Mucosa of rectum (tissue), 2 donors: ENCODE results near the gene MAP7.
"Not testable (repeated sequence)": the region's sequence is repeated elsewhere in the genome, so short reads cannot be mapped to it uniquely, and the experiment has no call there.

Experiments
- H3K27ac ChIP-seq, 2 donors: one replicate each; pipeline ENCODE4 v1.7.0; 2013; ENCODE audit warnings: inconsistent platforms in 2 of 2, low read depth in 2 of 2, low read length in 2 of 2
- H3K27me3 ChIP-seq, 2 donors: one replicate each; pipeline ENCODE4 v1.7.0; 2013; ENCODE audit warnings: low read length in 2 of 2; ENCODE audit not compliant: control insufficient read depth in 2 of 2, insufficient read depth in 2 of 2
- H3K36me3 ChIP-seq, 2 donors: one replicate each; pipeline ENCODE4 v1.7.0; 2013; ENCODE audit warnings: low read length in 2 of 2; ENCODE audit not compliant: control insufficient read depth in 2 of 2, insufficient read depth in 2 of 2
- H3K4me1 ChIP-seq, 2 donors: one replicate each; pipeline ENCODE4 v1.7.0; 2013; ENCODE audit warnings: low read length in 2 of 2, mild to moderate bottlenecking in 1 of 2; ENCODE audit not compliant: control insufficient read depth in 2 of 2, insufficient read depth in 2 of 2
- H3K4me3 ChIP-seq, 2 donors: one replicate each; pipeline ENCODE4 v1.7.0; 2013; ENCODE audit warnings: low read length in 2 of 2
- H3K9ac ChIP-seq, 2 donors: one replicate each; pipeline ENCODE4 v1.7.0; 2013; ENCODE audit warnings: low read length in 2 of 2, low read depth in 1 of 2, mild to moderate bottlenecking in 1 of 2
- H3K9me3 ChIP-seq, 2 donors: one replicate each; pipeline ENCODE4 v1.7.0; 2013; ENCODE audit warnings: low read length in 2 of 2; ENCODE audit not compliant: control insufficient read depth in 2 of 2
- donor health status: healthy.
- donor health status: Normal muscosa, but diverticular disease.

MAP7 gene

DNA sequence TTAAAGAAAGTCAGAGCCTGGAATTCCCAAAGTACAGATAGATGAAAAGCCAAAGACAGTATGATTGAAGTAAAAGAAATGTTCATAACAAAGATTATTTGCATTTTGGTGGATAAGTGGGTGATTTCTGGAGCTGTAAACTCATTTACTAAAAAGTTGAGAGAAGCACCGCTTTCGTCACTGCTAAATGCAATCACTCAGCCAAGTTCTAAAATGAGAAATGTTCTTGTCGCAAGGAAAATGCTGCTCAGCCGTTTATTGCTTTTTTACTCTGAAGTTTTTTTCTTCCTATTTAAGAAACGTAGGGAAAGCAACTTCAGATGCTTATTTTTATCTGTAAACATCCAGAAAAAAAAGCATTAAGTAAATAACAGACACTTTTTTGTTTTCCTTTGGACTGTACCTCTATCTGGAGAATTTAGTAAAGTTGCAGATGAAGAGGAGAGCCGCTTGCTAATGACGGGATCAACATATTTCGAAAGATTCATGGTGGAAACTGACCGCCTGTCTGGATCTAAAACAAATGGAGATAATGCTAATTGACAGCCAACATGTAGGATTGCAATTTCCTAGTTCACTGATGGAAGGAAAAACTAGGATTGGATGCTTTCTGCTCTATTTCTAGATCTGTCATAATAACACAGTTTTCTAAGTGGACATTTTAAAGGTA is 166.8 kb downstream of the MAP7 start:
- no peaks in the 10 kb centered on the region for H3K4me1 ChIP-seq
- no peaks in the 10 kb centered on the region for H3K9me3 ChIP-seq
- H3K27me3 ChIP-seq: no peaks in the 10 kb centered on the region
- no peak overlapping the region for H3K27ac ChIP-seq
- H3K4me3 ChIP-seq: no peak overlapping the region
- peaks cover 0 to 4% of the 10 kb centered on the region in 2 donors for H3K36me3 ChIP-seq
- no peak overlapping the region for H3K9ac ChIP-seq

DNA sequence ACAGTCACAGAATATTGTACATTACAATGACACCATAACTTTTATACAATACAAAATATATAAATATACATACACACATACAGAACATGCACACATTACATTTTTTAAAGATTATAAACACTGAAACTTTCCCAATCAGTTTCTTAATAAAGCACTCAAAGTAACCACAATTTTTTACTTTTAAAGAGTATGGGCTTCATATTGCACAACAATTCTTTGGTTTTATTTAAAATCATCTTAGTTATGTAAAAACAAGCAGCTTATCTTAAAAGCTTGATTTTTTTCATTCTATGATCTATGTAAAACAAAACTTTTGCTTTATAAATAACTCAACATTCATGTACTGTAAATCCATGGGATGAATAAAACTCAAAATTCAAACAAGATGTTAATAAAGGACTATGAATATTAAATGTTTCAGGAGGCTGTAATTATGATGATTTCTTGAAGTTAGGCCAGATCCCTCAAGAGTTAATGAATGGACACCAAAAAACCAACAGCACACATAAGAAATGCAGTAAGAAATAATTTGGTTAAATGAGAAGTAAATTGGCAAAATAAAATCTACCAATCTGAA is 167.5 kb downstream of the MAP7 start:
- Histone ChIP-seq H3K9ac (no peak overlapping the region), H3K9me3 (no peaks in the 10 kb centered on the region), H3K36me3 (peaks cover 1 to 7% of the 10 kb centered on the region in 2 donors), H3K27ac (no peak overlapping the region), H3K4me1 (no peaks in the 10 kb centered on the region), H3K4me3 (no peak overlapping the region), H3K27me3 (no peaks in the 10 kb centered on the region)

DNA sequence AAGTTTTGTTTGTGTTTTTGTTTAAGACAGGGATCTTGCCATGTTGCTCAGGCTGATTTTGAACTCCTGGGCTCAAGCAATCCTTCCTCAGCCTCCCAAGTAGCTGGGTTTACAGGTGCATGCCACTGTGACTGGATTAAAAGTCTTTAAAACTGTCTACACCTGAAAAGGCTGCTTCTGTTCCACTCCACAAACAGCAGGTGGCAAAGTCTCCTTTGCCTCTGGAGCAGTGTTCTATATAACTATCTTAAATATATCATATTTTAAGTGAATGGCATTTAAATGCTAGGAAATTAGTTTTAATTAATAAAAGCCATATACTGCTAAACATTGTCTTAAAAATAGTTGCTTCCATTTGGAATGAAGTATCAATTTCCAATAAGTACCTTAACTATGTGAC is 171.3 kb downstream of the MAP7 start:
- no peaks in the 10 kb centered on the region for H3K27me3 ChIP-seq
- peaks cover 19 to 21% of the 10 kb centered on the region in 2 donors for H3K36me3 ChIP-seq
- no peaks in the 10 kb centered on the region for H3K9me3 ChIP-seq
- no peaks in the 10 kb centered on the region for H3K4me1 ChIP-seq
- H3K9ac ChIP-seq: no peak overlapping the region
- H3K4me3 ChIP-seq: no peak overlapping the region
- no peak overlapping the region for H3K27ac ChIP-seq

DNA sequence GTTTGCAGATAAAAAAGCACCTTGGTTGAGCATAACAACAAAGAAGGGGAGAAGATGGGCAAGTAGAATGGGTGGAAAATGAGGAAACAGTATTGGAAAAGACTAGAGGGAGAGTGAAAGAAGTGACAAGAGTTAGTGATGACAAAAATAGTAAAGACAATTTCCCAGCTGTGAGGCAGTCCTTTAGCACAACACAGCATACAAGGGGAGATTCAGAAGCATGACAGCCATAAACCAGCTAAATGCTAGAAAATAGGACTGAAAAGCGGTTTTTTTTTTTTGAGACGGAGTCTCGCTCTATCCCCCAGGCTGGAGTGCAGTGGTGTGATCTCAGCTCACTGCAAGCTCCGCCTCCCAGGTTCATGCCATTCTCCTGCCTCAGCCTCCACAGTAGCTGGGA is 174.4 kb downstream of the MAP7 start:
- H3K4me1 ChIP-seq, H3K27ac ChIP-seq, H3K9ac ChIP-seq, H3K27me3 ChIP-seq, H3K9me3 ChIP-seq, H3K4me3 ChIP-seq: not testable (repeated sequence)
- H3K36me3 ChIP-seq: peaks cover 25 to 34% of the 10 kb centered on the region in 2 donors

DNA sequence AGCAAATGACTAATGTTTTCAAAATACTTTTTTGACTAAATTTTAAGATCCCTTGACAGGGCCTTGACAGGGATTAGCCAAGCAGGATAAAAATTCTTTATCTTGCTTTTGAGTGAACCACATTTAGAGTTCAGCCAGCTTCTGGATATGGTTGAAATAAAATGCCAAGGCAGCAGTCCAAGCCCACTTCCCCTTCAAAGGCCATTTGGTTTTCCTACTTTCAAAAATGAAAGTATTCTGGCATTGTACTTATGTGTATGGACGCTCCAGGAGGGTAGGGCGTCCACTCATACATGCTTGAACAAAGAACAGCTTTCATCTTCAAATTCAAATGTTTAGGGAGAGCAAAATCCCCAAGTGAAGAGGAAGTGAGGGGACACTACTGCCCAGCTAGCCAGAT is 178.3 kb downstream of the MAP7 start:
- H3K27me3 ChIP-seq: no peaks in the 10 kb centered on the region
- H3K4me1 ChIP-seq: no peaks in the 10 kb centered on the region
- no peak overlapping the region for H3K27ac ChIP-seq
- H3K4me3 ChIP-seq: no peak overlapping the region
- H3K9me3 ChIP-seq: no peaks in the 10 kb centered on the region
- H3K36me3 ChIP-seq: peaks cover 17 to 26% of the 10 kb centered on the region in 2 donors
- H3K9ac ChIP-seq: no peak overlapping the region

DNA sequence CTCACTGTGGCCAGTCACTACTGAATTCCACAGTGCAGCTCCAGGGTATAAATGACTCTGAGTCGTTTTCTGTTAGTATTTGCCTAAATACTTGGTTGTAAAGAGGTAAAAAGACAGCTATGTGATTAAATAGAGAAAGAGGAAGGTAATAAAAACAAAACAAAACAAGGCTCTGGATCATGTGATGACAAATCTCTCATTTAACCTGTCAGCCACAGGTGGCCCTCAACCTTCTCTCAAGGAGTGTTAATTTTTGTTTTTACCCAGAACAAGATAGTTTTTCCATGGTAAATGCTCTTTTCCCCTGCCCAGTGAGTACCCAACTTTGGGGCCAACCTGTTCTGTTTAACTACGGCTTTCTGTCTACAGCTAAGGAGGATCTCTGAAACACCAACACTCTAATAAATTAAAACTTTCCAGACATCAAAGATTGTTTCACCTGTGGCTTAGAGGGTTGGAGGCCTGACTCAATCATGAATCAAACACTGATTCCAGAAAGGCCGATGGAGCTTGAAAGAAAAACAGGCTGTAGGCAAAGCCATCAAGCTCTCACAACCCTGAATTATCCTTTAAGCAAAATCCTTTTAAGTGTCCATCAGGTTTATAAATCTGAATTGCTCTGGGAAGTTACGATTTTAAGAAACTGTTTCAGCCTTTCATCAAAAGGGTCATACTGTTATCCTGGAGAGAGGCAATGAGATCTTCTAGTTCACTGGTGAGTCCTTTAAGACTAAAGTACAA is 179.1 kb downstream of the MAP7 start:
- no peaks in the 10 kb centered on the region for H3K27me3 ChIP-seq
- no peaks in the 10 kb centered on the region for H3K9me3 ChIP-seq
- H3K9ac ChIP-seq: no peak overlapping the region
- no peak overlapping the region for H3K27ac ChIP-seq
- H3K4me3 ChIP-seq: no peak overlapping the region
- H3K4me1 ChIP-seq: peaks cover 0 to under 1% of the 10 kb centered on the region in 2 donors
- peaks cover 11 to 24% of the 10 kb centered on the region in 2 donors for H3K36me3 ChIP-seq

DNA sequence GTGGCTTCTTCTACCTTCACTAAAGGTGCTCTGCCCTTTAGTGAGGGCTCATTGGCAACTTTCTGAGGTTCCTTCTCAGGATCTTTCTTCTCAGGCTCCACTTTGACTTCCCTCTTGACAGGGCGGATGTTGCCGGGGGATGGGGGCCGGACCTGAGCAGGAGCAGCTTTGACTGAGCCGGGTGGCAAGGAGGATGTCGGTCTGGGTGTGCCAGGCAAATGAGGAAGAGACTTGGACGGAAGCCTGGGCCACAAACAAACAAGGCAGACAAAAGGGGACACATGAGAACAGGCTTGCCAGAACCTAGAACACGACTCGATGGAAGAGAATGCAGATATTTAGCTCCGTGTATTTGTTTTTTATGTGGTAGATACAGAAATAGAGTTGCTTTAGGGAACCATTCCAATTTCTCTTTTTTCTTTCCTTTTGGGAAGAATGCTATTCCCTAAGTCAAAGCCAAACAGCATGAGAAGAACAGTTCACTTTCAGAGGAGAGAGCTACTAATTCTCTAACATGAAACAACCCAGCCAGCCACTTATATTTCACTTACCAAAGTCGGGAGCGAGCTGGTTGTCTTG is 184.4 kb downstream of the MAP7 start:
- no peaks in the 10 kb centered on the region for H3K9me3 ChIP-seq
- H3K27me3 ChIP-seq: no peaks in the 10 kb centered on the region
- H3K4me1 ChIP-seq: peaks cover 0 to 3% of the 10 kb centered on the region in 2 donors
- H3K9ac ChIP-seq: no peak overlapping the region
- H3K27ac ChIP-seq: peak overlapping the region in 1 of 2 donors; percentile 16
- peaks cover 17 to 23% of the 10 kb centered on the region in 2 donors for H3K36me3 ChIP-seq
- H3K4me3 ChIP-seq: no peak overlapping the region

DNA sequence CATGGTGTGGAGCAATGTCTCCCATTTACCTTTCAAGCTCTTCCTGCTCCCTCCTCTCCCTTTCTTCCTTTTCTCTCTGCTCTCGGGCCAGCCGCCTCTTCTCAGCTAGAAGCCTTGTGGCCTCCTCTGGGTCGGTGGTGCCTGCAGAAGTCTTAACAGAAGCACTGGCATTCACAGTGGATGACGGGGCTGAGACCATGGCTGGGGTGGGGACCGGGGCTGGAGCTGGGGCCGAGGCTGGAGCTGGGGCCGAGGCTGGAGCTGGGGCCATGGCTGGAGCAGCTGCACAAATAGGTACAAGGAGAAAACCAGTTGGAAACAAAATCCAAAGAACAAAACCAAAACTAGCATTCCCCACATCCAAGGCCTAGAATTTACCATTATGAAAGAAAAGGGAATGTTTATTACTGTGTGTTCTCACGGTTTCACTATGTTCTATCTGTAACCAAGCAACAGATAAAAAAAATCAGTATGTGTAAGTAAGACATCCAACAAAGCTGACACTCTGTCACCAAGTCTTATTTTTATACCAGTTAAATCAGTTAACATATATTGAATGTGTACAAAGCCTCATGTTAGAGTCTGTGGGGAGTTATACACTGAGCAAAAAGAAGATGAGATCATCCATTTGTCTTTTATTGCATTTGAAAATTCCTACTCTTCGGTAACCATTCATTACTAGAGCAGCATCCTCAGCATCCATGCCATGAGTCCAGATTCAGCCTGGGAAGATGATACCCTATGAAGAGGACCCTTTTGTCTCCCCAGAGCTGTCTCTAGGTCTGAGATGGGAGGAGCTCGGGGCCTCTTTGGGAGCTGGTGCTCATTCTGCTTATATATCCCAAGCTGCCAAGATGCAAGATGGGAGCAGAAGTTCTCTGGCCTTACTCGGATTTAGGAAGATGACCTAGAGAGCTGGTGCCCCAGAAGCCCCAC is 187.5 kb downstream of the MAP7 start:
- Histone ChIP-seq H3K36me3 (peaks cover 28 to 30% of the 10 kb centered on the region in 2 donors), H3K4me1 (peaks cover 0 to 3% of the 10 kb centered on the region in 2 donors), H3K4me3 (no peak overlapping the region), H3K27ac (no peak overlapping the region), H3K9ac (no peak overlapping the region), H3K9me3 (no peaks in the 10 kb centered on the region), H3K27me3 (no peaks in the 10 kb centered on the region)

DNA sequence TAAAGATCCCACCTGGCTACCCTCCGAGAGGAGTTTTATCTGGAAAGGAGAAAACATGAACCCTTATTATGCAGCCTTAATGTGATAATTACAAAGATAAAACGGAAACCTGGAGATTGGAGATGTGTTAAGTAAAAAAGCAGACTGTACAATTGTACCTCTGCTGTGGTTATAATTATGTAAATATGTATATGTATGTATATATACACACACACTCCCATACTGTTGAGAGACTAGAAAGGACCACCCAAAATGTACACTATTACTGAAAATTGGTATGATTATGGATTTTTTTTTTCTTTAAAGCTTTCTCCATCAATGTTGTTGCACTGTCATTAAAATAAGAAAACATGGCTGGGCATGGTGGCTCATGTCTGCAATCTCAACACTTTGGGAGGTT is 188.4 kb downstream of the MAP7 start:
- Histone ChIP-seq H3K4me1 (peaks cover 0 to 3% of the 10 kb centered on the region in 2 donors), H3K9me3 (no peaks in the 10 kb centered on the region), H3K27me3 (no peaks in the 10 kb centered on the region), H3K4me3 (no peak overlapping the region), H3K27ac (no peak overlapping the region), H3K36me3 (peaks cover 30% of the 10 kb centered on the region in 2 donors), H3K9ac (no peak overlapping the region)
